NCI-H1092 (cell line): Measurements from ENCODE around the gene OR6C1.
"Not testable (repeated sequence)": the region's sequence is repeated elsewhere in the genome, so short reads cannot be mapped to it uniquely, and the experiment has no call there.

Source experiments
- DNase-seq: peaks from one replicate; lab custom pipeline; 2025; lab: John Stamatoyannopoulos, UW

The OR6C1 gene

GRCh38 chr12:55314043-55314442, at the start of gene OR6C1:
TSS of gene OR6C1 (plus strand) at chr12:55314343. CDS start at chr12:55320600, 6,257 bp downstream.
- DNase-seq, result no peak

GRCh38 chr12:55280991-55281390, 33.2 kb upstream of the OR6C1 start:
- DNase-seq, result no peak

GRCh38 chr12:55289999-55290398, 24.1 kb upstream of the OR6C1 start:
- no peak for DNase-seq

GRCh38 chr12:55296469-55296868, 17.7 kb upstream of the OR6C1 start, which contains the start of gene OR6C6:
TSS of gene OR6C6 (minus strand) at chr12:55296569. CDS start at chr12:55295232, 1,337 bp downstream.
- DNase-seq, result no peak

GRCh38 chr12:55320201-55320600, 6.1 kb downstream of the OR6C1 start:
- no peak for DNase-seq

GRCh38 chr12:55325801-55326200, 11.7 kb downstream of the OR6C1 start:
- not testable (repeated sequence) for DNase-seq

GRCh38 chr12:55330446-55330845, 16.3 kb downstream of the OR6C1 start, which contains the start of gene OR6C3:
TSS of gene OR6C3 (plus strand) at chr12:55330746. CDS start at chr12:55331701, 955 bp downstream.
- no peak for DNase-seq

GRCh38 chr12:55336002-55336401, 21.9 kb downstream of the OR6C1 start:
- DNase-seq, result no peak

- not testable (repeated sequence) for DNase-seq
These were observed 41.2 kb downstream of the OR6C1 start for GRCh38 chr12:55355338-55355737.

GRCh38 chr12:55362675-55363074, 48.5 kb downstream of the OR6C1 start, which contains the start of gene OR6C75:
TSS of gene OR6C75 (plus strand) at chr12:55362975. CDS start at chr12:55365111, 2,136 bp downstream.
- DNase-seq, result no peak

- DNase-seq, result no peak
These were observed 50.9 kb downstream of the OR6C1 start for GRCh38 chr12:55365086-55365485.
